RWPE1 (cell line): ENCODE results near the gene HMBS.
A peak's percentile ranks its signal among the peaks of the same experiment; 100 is the strongest.

ENCODE experiments used
- CTCF ChIA-PET: fragments of 350-600 bp; sonication (Branson Sonifier 250); formaldehyde crosslinking; extraction: SDS; loops from one replicate; lab custom pipeline; 2021; lab: Yijun Ruan, JAX
- POLR2A ChIA-PET: fragments of 400-600 bp; formaldehyde crosslinking; extraction: SDS; loops from one replicate; lab custom pipeline; 2020; ENCODE audit warnings: antibody characterized with exemption; ENCODE audit not compliant: low non-redundant PET; lab: Yijun Ruan, JAX
- DNase-seq: peaks from one replicate; pipeline ENCODE4 v3.0.0; 2012; ENCODE audit warnings: low spot score
- H3K27ac ChIP-seq: fragments of 450-650 bp; 2 replicates; pipeline ENCODE4 v1.5.1; 2017
- TF ChIP-seq, protein P1 (sequence below): fragments of 450-650 bp; conservative IDR thresholded peaks from 2 replicates; pipeline ENCODE4 v1.5.1; 2017; ENCODE audit warnings: low read depth, mild to moderate bottlenecking

The HMBS gene

GRCh38 chr11:119116235-119116594, 31.5 kb downstream of the HMBS start:
- TF ChIP-seq, protein P1, sequence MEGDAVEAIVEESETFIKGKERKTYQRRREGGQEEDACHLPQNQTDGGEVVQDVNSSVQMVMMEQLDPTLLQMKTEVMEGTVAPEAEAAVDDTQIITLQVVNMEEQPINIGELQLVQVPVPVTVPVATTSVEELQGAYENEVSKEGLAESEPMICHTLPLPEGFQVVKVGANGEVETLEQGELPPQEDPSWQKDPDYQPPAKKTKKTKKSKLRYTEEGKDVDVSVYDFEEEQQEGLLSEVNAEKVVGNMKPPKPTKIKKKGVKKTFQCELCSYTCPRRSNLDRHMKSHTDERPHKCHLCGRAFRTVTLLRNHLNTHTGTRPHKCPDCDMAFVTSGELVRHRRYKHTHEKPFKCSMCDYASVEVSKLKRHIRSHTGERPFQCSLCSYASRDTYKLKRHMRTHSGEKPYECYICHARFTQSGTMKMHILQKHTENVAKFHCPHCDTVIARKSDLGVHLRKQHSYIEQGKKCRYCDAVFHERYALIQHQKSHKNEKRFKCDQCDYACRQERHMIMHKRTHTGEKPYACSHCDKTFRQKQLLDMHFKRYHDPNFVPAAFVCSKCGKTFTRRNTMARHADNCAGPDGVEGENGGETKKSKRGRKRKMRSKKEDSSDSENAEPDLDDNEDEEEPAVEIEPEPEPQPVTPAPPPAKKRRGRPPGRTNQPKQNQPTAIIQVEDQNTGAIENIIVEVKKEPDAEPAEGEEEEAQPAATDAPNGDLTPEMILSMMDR: no peak
- no peak for DNase-seq
- ChIA-PET CTCF (no interaction called here), POLR2A (no interaction called here)
- H3K27ac ChIP-seq: peak overlapping the region; percentile 29; the same call in 1 of the 2 replicates

DNA sequence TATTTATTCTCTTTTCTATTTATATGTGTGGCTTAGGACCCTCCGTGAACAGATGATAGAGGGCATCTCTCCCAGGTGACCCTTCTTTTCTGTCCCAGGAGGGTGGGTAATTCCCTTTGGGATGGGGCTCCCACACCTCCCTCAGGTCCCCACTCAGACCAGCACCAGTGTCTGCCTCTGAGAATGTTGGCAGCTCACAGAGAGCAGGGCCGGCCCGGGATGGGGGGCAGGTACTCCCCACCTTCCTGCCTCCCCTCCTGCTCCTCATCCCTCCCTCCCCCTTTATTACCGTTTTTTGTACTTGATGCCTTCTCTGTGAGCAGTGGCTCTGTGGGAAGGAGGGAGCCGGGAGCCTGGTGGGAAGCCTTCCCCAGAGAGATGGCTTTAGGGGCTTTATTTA, 31.9 kb downstream of the HMBS start:
- TF ChIP-seq, protein P1: no peak
- no peak for DNase-seq
- CTCF ChIA-PET: no interaction called here
- H3K27ac ChIP-seq: peak overlapping the region; percentile 29; the same call in 1 of the 2 replicates
- POLR2A ChIA-PET: no interaction called here

GRCh38 chr11:119117004-119117706, 32.5 kb downstream of the HMBS start:
- POLR2A ChIA-PET: no interaction called here
- peak overlapping the region; percentile 29; the same call in 1 of the 2 replicates for H3K27ac ChIP-seq
- DNase-seq: no peak
- TF ChIP-seq, protein P1: no peak
- CTCF ChIA-PET: no interaction called here

GRCh38 chr11:119118227-119118626, 33.5 kb downstream of the HMBS start:
- H3K27ac ChIP-seq: no peak overlapping the region
- POLR2A ChIA-PET: no interaction called here
- TF ChIP-seq, protein P1: no peak
- CTCF ChIA-PET: interaction anchor here (0.6 to 0.7 kb wide), 2 partner anchors 9 to 87 kb away, joined by 3 read pairs; no protein-coding TSS in a partner anchor
- no peak for DNase-seq

DNA sequence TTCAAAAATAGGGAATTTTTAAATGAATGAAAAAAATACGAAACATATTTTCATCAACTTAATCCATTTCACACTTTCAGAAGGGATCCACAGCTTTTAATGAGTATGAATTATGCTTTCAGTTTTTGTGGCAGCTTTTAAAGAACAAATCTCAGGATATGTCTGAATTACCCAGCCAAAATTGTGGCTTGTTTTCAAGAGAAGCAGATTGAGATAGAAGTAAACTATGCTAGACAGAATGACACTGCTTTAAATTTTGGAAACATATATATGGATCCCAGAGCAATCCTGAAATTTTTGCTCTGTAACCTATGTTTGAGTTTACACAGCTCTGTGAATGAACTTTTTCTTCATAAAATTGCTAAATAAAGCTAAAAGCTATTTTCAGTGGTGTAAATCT, 34.3 kb downstream of the HMBS start:
- DNase-seq: no peak
- ChIA-PET CTCF (interaction anchor here (0.6 kb wide), 1 partner anchor 86 kb away, joined by 3 read pairs; no protein-coding TSS in a partner anchor), POLR2A (interaction anchor here (0.5 to 0.7 kb wide), 2 partner anchors 11 kb away, joined by 3 to 4 read pairs; no protein-coding TSS in a partner anchor)
- TF ChIP-seq, protein P1: no peak
- no peak overlapping the region for H3K27ac ChIP-seq

- TF ChIP-seq, protein P1: no peak
- ChIA-PET POLR2A (no interaction called here), CTCF (interaction anchor here (0.7 to 1.3 kb wide), 3 partner anchors 12 to 26 kb away, joined by 3 to 10 read pairs (median 3); a partner anchor contains a TSS)
- no peak for DNase-seq
- peak overlapping the region; percentile 82 for H3K27ac ChIP-seq
These were observed 35.9 kb downstream of the HMBS start for GRCh38 chr11:119120639-119121007.
